Inflammatory macrophage treated with lipopolysaccharide for 1 hour (primary cell): ENCODE data around the gene PTPRJ.
"Not testable (repeated sequence)": the region's sequence is repeated elsewhere in the genome, so short reads cannot be mapped to it uniquely, and the experiment has no call there.

Source experiments
- DNase-seq, 2 donors: peaks; one replicate each; pipeline ENCODE4 v3.0.0-alpha.2; 2020 to 2022

Gene PTPRJ

DNA sequence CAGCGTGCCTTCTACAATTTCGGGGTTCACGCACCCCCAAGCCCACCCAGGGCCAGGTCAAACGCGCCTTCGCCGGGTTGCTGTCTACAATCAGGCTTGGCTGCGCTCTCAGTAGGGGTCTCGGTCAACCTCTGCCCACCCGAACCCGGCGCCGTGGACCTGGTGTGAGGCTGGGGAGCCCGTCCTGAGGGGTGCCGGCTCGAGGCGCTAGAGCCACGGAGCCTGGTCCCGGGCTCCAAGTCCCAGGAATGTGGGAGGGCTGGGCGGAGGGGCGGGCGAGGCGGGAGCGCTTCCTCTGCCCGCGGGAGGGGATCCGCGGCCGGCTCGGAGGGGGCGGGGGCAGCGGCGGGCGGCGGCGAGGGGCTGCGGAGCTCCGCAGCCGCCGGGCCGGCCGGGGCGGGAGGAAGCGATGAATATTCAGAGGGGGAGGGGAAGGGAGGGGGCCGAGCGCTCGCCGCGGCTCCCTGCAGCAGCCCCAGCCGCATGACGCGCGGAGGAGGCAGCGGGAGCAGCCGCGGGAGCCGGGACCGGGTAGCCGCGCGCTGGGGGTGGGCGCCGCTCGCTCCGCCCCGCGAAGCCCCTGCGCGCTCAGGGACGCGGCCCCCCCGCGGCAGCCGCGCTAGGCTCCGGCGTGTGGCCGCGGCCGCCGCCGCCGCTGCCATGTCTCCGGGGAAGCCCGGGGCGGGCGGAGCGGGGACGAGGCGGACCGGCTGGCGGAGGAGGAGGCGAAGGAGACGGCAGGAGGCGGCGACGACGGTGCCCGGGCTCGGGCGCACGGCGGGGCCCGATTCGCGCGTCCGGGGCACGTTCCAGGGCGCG is at the start of gene PTPRJ:
Gene PTPRJ (plus strand): TSS at position 472 of the 819 bp plus-strand sequence. CDS start 354 bp downstream, outside the sequence.
- DNase-seq = peak; percentile 64 to 69

DNA sequence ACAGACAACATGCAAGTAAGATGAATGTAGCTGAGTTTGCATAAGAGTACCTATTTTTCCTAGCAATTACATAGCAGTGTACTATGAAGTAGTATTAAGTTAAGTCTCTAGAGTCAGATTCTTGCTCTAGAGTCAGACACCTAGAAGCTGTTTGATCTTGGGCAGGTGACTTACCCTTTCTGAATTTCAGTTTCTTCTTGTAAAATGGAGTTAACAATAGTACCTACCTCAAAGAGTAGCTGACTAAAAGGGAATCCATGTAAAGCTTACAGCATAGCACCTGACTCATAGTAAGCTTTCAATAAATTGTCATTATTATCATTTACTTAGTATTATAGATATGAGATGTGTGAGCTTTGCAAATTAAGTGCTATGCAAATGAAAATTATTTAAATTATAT is 47.8 kb upstream of the PTPRJ start:
- no peak for DNase-seq

DNA sequence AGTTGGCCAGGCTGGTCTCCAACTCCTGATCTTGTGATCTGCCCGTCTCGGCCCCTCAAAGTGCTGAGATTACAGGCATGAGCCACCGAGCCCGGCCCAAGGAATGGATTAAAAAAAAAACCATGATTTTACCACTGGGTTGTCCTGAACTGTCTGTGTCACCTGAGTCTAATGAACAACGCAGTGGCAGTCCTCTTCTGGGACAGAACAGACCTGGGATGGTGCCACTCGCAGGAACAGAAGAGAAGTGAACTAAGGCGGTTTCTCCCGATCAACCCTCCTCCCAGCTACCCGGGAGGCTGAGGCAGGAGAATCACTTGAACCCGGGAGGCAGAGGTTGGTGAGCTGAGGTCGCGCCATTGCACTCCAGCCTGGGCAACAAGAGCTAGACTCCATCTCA is 46.6 kb upstream of the PTPRJ start:
- DNase-seq = not testable (repeated sequence)

DNA sequence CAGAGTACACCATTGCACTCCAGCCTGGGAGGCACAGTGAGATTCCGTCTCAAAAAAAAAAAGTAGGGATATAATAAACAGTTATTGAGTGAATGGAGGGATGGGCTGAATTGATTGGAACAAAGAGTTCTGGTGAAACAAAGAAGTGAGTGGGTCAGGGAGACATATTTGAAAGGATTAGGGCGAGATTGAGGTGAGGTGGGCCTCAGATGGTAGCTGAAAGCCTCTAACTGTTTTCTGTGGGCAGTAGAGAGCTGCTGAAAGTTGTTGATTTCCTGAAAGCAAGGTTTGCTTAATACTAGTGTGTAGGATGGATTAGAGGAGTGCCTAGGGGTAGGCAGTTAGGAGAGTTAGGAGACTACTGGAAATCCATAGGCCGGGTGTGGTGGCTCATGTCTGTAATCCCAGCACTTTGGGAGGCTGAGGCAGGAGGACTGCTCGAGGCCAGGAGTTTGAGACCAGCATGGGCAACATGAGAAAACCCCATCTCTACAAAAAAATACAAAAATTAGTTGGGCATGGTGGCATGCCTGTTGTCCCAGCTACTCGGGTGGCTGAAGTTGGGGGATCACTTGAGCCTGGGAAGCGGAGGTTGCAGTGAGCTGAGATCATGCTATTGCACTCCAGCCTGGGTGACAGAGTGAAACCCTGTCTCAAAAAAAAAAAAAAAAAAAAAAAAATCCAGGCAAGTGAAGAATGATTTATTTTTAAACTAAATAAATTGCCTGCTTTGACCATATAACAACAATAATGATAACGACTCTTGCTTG is 41.4 kb upstream of the PTPRJ start:
- peak in 1 of 2 donors; percentile 47 for DNase-seq

DNA sequence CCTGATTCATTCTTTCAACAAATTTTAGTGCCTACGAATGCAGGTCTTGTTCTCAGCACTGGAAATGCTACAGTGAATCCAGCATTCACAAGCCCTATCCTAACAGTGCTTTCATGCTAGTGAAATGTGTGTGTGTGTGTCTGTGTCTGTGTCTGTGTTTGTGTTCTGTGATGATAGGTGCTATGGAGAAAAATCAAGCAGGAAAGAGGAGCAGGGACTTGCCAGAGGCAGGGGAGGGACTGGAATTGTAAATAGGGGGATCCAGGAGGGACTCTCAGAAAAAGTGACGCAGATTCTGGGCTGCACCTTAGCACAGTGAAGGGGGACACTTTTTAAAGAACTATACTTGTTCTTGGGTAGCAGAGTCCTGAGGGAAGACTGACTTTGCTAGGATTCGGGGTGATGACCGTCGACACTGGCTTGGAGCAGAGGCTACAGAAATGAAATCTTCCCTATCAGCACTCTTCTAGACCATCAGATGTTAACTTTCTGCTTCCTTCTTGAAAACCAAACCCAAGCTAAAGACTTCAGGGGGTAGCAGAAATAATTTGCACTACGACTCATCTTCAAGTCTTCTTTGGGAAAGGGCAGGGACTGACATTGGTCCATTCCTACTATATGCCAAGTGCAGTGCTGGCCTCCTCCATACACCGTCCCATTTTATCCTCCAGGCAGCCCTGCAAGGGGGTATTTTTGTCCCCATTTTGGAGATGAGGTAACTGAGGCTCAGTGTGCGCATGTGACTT is 39.3 kb upstream of the PTPRJ start:
- no peak for DNase-seq

DNA sequence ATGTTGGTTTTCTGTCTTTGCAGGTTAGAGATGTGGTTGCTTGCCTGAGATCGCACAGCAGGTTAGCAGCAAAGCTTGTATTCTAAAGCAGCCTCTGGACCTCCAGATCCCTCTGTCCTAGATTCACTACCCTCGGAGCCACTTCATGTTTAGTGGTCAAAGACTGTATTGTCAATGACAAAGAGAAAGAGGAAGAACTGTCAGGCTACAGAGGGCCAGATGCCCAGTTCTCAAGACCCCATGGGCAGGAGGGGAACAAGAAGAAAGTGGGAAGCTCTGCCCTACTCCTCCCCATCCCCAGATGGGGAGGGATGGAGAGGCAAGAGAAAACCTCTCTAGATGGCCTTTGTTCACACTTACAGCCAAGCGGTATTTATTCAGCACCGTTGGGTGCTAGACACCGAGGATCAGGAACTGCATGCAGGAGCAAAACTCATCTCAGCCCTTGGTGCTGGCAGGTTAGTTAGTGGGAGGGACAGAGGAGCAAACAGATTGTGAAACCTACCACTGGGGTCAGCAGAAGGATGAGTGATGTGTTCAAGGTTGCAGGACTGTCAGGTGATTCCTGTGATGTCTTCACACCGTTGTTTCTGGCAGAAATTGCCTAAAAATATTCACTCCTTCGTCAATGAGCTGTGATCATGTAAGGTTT is 38.3 kb upstream of the PTPRJ start:
- peak; percentile 49 to 62 for DNase-seq

DNA sequence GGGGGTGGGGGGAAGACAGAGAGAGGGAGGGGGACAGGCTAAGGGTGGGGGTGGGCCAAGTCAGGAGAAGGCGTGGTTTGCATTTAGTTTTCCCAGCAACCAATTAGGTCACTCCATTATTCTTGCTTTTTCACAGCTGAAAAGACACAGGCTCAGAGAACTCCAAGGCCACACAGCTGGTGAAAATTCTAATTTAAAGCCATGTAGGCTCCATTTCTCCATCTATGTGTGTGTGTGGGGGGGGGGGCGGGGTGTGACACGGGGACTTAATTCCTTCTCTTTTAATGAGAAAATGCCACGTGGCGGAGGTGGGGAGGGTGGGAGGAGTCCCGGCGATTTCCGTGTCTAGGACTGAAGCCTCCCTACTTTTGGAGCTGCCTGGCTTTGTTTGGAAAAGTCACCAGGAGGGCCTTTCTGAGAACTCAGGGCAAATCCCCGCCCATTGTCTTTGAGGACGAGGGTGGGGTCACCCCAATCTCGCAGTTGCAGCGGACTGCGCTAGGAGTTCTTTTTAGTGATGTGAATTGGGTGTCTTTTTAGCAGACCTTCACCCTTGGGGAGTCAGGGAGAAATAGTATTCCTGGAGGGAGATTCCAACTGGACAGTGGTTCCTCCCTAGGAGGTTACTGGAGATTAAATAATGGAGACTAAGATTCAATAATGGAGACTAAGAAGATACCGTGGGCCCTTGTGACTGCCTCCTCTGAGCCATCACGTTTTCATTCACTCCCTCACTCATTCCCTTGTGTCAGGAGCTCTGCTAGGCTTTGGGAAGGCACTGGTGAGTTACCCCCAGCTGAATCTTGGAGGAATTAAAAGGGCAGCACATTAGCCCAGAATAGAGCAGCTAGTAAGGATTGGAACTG is 36.4 kb upstream of the PTPRJ start:
- no peak for DNase-seq

DNA sequence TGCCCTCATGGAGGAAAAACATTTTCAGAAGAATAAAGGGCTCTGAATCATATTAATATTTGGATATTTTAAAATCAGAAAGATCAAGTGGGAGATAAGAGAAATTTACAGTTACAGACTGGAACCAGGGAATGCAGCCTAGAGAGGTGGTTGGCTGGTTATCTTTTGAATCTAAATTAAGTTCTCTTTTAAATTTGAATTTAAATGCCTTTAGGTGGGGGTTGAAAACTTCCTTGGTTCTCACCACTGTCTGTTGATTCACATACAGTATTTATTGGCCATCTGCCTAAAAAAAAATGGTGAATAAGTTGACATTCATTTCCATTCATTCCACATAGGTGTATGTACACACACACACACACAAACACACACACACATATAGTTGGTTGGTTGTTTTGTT is 35.7 kb upstream of the PTPRJ start:
- no peak for DNase-seq

DNA sequence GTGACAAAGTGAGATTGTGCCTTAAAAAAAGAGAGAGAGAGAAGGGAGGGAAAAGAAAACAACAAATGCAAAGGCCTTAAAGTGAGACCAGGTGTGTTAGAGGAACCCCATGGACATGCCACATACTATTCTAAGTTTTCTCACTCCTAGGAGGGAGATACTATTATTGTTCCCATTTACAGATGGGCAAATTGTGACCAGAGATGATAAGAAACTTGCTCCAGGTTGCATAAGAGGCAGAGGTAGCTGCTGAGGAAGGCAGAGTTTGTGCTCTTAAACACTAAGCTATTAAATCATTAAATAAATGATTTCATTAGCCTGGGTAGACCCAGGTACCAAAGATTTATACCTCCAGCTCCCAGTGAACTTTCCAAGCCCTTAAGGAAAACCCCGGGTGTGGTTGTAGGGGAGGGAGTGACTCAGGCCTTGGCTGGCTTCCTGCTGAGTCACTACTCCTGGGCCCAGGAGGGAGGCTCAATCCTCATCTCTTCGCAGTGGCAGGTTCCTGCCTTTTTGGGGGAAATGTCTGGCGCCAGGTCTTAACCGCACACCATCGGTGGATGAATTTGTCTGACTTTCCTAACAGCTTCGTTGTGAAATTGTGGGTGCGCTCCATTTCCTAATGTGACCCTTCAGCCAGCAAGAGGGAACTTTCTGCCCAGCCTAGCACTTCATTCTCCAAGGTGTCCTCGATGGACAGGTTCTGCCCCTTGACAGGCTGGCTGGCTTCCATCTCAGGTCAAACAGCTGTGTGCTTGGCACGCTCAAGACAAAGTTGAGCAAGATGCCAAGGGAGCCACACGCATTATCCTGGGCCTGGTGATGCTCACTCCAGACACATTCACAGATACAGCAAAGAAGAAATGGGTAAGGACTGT is 33.4 kb upstream of the PTPRJ start:
- DNase-seq = peak; percentile 79 to 81

DNA sequence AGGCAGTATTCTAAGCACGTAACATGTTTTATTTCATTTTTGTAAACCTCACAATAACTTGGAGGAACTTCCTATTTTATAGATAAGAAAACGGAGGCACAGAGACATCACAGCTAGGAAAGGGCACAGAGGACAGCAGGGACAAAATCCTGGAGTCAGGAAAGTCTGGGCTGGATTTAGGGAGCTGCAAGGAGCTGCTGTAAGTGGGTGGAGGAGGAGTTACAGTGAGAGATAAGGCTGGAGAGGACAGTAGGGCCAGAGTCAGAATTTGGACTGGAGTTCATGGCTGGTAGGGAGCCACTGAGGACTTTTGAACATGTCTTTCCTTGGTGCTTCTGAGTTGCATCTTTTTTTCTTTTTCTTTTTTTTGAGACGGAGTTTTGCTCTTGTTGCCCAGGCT is 32.2 kb upstream of the PTPRJ start:
- DNase-seq = no peak

DNA sequence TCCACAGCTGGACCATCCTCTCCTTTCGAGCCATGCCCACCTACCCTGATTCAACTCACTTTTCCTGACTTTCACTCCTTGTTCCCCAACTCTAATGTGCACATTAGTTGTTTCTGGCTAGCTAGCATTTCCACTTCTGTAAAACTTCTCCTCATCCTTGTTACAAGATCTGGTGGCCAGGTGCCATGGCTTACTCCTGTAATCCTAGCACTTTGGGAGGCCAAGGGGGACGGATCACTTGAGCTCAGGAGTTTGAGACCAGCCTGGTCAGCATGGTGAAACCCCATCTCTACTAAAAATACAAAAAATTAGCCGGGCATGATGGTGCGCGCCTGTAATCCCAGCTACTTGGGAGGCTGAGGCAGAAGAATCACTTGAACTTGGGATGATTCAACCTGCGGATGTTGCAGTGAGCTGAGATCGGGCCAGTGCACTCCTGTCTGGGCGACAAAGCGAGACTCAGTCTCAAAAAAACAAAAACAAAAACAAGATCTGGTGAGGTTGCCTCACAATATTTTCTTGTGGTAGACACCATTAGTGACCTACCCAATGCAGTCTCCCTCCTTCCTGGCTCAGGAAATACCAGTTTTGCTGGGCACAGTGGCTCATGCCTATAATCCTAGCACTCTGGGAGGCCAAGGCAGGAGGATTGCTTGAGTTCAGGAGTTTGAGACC is 31.2 kb upstream of the PTPRJ start:
- DNase-seq = not testable (repeated sequence)

DNA sequence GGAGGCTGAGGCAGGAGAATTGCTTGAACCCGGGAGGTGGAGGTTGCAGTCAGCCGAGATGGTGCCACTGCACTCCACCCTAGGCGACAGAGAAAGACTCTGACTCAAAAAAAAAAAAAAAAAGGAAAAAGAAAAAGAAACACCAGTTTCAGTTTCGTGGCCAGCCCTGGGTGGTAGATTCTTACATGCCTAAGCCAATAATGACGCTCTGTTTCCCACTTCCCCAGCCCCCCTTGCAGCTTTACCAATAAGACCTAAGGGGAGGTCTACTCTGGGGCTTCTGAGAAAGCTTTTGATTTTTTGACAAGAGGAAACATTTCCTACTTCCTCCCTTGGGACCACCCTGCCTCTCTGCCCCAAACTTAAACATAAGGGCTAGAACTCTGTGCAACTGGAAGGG is 30.0 kb upstream of the PTPRJ start:
- peak; percentile 49 to 71 for DNase-seq

DNA sequence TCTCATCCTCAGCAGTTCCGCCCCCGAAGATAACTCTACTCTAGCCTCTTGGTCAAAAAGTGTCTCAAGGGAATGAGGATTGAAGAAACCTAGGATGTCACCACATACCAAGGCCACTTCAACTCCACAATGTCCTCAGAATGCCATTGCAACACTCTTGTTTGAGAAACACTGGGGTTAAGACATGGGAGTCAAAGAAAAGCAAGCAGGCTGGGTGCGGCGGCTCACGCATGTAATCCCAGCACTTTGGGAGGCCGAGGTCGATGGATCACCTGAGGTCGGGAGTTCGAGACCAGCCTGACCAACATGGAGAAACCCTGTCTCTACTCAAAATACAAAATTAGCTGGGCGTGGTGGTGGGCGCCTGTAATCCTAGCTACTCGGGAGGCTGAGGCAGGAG is 28.9 kb upstream of the PTPRJ start:
- DNase-seq = peak; percentile 92 to 93

DNA sequence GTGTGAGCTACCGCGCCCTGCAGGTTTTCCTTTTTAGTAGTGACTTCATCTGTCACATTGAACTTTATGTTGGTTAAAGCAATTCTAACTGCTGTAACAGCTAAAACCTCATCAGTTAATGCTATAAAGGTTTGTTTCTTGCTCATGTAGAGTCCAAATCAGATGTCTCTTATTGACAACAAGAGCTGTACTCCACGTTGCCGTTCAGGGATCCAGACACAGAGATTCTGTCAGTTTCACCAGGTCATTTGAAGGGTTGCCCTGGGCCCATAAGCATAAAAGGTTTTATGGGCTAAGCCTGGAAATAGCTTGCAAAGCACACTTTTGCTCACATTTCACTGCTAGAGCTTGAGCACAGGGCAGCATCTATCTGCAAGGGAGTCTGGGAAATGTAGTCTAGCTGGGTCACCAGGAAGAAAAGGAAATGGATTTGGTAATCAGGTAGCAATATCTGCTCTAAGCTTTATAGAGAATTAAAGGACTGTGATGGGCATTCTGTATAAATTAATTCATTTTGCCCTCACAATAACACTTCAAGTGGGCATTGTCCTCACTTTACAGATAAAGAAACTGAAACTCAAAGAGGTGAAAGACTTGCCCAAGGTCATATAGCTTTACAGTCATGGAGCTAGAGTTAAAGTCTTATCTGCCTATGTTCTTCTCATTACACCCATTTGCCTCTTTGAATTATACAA is 25.2 kb upstream of the PTPRJ start:
- no peak for DNase-seq

DNA sequence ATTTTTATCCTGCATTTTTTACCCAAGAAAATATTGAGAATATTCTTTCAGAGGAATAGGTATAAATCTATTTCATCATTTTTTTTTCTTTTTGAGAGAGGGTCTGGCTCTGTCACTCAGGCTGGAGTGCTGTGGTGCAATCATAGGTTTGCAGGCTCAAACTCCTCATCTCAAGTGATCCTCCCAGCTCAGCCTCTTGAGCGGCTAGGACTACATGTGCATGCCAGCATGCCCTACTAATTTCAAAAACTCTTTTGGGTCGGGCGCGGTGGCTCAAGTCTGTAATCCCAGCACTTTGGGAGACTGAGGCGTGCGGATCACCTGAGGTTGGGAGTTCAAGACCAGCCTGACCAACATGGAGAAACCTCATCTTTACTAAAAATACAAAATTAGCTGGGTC is 20.3 kb upstream of the PTPRJ start:
- DNase-seq = no peak

DNA sequence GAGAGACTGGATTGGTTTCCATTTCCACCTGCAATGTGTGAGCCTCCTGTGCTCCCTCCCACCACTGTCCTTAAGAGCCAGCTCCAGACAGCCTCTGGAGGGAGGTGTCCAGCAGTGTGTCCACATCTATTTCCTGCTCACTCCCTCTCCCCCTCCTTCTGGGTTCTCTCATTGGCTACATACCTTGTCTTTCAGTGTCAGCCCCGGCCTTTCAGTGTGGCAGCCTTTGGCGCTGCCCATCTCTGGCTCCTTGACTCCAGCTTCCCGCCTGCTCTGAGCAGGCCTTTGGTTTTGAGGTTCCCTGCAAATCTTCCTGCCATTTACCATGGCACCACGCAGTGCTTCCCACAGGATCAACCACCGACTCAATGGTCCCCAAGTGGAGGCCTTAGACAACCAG is 19.0 kb upstream of the PTPRJ start:
- DNase-seq = no peak

DNA sequence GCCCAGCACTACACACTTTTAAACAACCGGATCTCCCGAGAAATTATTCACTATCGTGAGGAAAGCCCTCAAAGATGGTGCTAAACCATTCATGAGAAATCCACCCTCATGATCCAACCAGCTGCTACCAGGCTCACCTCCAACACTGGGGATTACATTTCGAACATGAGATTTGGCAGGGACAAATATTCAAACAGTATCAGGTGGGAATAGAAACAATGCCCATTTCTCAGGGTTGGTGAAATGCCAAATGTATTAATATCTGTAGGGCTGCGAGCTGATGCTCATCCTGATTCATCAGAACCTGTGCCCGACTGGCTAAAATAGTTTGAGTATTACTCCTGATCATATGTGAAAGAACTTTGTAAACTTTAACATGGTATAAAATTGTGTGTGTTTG is 15.8 kb upstream of the PTPRJ start:
- DNase-seq = no peak

DNA sequence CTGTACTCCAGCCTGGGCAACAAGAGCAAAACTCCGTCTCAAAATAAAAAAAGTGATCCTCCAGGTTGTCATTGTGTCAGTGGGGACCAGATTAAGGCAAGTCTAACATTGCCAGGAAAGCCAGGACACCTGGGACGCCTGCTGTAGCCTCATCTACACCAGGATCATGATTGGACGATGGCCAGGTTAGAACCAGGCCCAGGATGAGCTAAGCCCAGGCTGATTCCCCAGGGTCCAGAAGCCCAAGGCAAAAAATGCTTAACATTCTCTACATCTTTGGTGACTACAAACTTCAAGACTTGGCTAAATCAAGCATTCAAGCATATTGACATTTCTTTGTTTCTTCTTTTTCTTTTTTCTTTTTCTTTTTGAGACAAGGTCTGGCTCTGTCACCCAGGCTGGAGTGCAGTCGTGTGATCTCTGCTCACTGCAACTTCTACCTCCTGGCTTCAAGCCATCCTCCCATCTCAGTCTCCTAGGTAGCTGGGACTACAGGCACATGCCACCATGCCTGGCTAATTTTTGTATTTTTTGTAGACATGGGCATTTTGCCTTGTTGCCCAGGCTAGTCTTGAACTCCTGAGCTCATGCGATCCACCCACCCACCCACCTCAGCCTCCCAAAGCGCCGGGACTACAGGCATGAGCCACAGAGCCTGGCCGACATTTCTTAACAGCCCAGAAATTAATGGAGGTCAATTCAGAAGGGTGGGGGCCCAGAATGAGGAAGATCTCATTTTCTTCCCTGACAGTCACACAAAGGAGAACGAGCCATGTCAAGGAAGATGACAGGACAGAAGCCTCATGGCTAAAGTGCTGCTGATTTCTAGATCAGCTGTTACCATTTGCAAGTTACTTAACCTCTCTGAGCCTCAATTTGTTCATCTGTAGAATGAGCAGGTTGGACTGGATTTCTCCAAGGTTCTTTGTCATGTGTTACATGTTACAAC is 12.5 kb upstream of the PTPRJ start:
- peak in 1 of 2 donors; percentile 34 for DNase-seq
